M059J (cell line): ENCODE measurements around the gene DCAF10. TPM values are rescaled to one million over a fixed set of nuclear protein-coding genes. Genes with fewer than 3 reads are reported as not detected.
"Not testable (repeated sequence)": the region's sequence is repeated elsewhere in the genome, so short reads cannot be mapped to it uniquely, and the experiment has no call there.

ENCODE experiments used
- DNase-seq: peaks from one replicate; pipeline ENCODE4 v3.0.0-alpha.2; 2012; ENCODE audit warnings: low read depth
- total RNA-seq: library from RNA; depleted of rRNA; stranded (reverse); fragments of >200 nt; shearing (Covaris generic); gene quantifications from 2 replicates; pipeline ENCODE4 v1.2.3, GENCODE V29; 2014; rRNA removed

DCAF10 gene, protein sequence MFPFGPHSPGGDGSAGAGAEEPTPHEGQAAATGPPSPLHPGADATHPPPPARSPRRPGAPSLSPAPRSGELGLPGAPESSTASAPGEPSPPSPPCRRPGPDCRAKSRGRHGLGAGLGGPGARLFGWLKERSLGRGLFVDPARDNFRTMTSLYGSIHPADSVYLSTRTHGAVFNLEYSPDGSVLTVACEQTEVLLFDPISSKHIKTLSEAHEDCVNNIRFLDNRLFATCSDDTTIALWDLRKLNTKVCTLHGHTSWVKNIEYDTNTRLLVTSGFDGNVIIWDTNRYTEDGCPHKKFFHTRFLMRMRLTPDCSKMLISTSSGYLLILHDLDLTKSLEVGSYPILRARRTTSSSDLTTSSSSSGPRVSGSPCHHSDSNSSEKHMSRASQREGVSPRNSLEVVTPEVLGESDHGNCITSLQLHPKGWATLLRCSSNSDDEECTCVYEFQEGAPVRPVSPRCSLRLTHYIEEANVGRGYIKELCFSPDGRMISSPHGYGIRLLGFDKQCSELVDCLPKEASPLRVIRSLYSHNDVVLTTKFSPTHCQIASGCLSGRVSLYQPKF
- 29.3 and 38.5 TPM in 2 replicates for total RNA-seq

DNA sequence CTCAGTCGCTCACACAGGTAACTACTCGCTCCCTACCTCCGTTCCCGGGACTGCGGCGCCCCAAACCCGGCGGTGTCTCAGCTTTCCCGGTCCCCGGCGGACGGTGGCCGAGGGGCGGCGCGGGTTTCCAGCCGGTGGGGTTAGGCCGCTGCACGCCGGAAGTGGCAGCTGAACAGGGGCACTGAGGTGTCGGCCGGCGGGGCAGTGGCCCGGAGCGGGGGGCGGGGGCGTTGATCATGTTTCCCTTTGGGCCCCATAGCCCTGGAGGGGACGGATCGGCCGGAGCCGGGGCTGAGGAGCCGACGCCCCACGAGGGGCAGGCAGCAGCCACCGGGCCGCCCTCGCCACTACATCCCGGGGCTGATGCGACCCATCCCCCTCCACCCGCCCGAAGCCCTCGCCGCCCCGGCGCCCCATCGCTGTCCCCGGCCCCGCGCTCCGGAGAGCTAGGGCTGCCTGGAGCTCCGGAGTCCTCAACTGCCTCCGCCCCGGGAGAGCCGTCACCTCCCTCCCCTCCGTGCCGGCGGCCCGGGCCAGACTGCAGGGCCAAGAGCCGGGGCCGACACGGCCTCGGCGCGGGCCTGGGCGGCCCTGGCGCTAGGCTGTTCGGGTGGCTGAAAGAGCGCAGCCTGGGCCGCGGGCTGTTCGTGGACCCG lies at the start of gene DCAF10:
Gene DCAF10 (plus strand): TSS at position 167 of the 656 bp plus-strand sequence. CDS start 70 bp downstream, at position 237.
- DNase-seq = peak; percentile 79

DNA sequence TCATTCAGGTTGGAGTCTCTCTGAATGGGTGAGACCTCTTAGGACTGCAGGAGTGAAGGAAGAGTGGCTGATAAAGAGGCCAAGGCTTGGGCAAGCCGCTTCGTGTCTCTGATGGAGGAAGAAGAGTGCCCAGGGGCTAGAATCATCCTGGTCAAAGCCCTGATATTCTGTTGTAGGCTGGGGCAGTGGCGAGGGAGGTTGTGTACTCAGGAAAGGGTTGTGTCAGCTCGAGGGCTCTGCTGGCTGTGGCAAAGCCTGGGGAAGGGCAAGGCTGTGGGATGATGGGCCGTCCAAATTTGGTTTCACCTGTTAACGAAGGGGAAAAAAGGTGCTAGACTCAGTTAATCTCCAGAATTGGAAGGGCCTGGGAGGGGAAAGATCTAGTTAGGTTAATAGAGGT lies 49.4 kb upstream of the DCAF10 start:
- no peak for DNase-seq

- DNase-seq = not testable (repeated sequence)
Observed at GRCh38 chr9:37751704-37752103, 48.9 kb upstream of the DCAF10 start.

- not testable (repeated sequence) for DNase-seq
Observed at GRCh38 chr9:37752112-37752511, 48.5 kb upstream of the DCAF10 start.

DNA sequence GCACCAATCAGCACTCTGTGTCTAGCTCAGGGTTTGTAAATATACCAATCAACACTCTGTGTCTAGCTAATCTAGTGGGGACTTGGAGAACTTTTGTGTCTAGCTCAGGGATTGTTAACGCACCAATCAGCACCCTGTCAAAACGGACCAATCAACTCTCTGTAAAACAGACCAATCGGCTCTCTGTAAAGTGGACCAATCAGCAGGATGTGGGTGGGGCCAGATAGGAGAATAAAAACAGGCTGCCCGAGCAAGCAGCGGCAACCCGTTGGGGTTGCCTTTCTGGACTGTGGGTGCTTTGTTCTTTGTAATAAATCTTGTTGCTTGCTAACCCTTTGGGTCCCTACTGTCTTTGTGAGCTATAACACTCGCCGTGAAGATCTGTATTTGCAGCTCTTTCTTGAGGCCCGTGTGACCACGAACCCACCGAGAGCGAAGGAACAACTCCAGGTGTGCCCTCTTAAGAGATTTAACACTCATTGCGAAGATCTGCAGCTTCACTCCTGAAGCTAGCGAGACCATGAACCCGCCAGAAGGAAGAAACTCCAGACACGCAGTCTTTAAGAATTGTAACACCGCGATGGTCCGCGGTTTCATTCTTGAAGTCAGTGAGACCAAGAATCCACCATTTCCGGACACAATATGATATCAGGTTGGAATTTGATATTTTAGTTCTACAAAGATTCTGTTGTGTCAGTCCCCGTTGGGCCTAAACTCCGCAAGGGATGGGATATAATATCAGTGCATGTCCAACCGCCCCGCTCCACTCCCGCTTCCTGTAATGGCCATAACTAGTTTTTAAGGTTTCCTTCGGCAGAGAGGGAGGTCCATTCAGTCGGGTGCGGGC lies 47.7 kb upstream of the DCAF10 start:
- DNase-seq = no peak

DNA sequence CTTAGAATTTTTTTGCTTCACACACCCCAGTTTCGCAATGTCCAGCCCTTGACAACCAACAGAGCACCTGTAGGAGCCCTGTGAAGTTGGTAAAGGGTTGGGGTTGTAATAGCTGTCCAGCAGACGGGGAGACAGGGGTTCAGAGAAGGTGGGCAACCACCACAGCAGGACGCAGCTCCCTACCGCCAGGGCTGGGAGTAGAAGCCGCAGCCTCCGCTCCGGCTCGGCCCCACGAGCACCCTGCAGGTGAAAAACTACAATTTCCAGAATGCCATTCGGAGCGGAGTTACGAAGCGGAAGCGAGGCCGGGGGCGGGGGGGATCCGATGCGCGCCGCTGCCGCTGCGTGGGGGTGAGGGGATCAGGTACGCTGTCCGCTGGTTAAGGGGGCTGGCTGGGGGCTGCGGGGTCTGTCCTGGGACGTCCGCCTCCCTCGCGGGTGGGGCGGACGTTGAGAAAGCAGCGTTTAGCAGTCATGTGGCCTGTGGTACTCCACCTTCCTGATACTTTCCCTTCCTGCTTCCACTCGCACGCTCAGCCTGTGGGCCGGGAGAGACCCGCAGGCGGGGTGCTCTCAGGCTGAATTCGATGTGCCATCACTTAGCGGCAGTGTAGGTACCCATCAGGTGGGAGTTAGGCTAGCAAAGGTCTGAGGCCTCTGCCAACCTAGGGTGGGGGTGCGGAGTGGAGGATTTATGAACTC lies 47.0 kb upstream of the DCAF10 start, which contains the start of gene TRMT10B:
Gene TRMT10B (plus strand): TSS at position 317 of the 702 bp plus-strand sequence. CDS start 8,127 bp downstream, outside the sequence.
- DNase-seq = peak; percentile 72

GRCh38 chr9:37758747-37759146 lies 41.9 kb upstream of the DCAF10 start:
- no peak for DNase-seq

- peak; percentile 60 for DNase-seq
Observed at GRCh38 chr9:37760416-37761161, 40.0 kb upstream of the DCAF10 start.

DNA sequence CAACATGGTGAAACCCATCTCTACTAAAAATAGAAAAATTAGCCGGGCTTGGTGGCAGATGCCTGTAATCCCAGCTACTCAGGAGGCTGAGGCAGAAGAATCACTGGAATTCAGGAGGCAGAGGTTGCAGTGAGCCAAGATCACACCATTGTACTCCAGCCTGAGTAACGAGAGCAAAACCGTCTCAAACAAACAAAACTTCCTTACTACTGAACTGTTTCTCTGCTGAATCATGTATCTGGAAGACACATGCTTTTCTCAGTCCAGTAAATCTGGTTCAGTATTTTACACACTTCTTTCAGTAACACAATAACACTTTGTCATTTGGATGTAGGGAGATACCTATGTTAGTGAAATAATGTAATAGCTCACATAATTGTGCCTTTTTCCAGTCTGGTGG lies 39.1 kb upstream of the DCAF10 start:
- DNase-seq = no peak

DNA sequence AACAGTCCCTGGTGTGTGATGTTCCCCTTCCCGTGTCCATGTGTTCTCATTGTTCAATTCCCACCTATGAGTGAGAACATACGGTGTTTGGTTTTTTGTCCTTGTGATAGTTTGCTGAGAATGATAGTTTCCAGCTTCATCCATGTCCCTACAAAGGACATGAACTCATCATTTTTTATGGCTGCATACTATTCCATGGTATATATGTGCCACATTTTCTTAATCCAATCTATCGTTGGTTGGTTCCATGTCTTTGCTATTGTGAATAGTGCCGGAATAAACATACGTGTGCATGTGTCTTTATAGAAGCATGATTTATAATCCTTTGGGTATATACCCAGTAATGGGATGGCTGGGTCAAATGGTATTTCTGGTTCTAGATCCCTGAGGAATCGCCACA lies 35.3 kb upstream of the DCAF10 start:
- not testable (repeated sequence) for DNase-seq

DNA sequence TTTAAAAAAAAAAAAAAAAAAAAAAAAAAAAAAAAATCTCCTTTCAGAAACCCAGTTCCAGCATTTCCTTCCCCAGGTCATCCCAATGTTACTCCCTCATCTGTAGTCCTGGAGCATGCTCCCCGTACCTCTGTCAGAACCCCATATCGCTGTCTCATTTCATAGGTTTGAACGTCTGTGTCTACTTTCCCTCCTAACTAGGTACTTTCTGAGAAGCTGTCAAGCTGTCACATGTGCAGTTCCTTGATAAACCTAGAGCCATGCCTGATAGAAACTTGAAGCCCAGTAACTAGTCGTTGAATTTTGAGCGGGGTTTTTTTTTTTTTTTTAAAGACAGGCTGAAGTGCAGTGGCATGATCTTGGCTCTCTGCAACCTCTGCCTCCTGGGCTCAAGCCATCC lies 31.3 kb upstream of the DCAF10 start:
- DNase-seq = no peak

- DNase-seq = no peak
Observed at GRCh38 chr9:37769995-37770394, 30.6 kb upstream of the DCAF10 start.

DNA sequence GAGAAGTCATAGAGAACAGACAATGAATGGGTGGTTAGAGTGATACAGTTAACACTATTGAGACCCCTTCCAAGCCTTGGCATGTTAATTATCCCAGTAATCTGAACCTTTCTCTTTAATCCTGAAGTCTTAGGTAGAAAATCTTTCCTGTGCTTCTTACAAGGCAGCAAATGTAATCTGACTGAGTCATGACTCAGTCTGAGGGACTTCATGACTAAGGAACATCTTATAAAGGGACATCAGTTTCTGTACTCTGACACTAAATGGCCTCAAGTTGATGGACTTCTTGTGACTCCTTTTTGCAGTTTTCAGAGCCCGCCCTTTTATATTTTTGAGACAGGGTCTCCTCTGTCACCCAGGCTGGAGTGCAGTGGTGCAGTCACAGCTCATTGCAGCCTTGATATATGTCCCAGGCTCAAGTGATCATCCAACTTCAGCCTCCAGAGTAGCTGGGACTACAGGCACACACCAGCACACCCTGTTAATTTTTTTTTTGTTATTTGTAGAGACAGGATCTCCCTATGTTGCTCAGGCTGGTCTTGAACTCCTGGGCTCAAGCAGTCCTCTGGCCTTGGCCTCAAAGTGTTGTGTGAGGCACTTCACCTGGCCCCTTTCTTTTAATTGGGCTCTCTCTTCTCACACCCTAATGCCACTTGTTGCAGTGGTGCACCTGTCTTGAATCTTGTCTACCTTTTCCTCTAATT lies 25.2 kb upstream of the DCAF10 start:
- peak; percentile 40 for DNase-seq

DNA sequence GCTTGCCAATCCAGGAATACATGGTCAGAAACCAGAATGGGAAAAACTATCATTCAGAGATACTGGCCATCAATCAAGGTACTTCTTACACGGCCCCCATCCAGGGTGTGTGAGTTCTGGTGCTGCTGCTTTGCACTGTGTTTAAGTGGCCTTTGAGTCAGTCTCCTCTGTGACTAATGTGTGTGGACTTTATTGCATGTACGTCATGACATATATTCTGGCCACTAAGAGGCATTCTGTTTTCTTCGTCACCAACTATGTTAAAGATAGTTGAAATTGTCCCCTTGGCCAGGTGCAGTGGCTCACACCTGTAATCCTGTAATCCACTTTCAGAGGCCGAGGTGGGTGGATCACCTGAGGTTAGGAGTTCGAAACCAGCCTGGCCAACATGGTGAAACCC lies 24.3 kb upstream of the DCAF10 start:
- DNase-seq = peak; percentile 35

GRCh38 chr9:37778534-37778933 lies 22.1 kb upstream of the DCAF10 start:
- no peak for DNase-seq

DNA sequence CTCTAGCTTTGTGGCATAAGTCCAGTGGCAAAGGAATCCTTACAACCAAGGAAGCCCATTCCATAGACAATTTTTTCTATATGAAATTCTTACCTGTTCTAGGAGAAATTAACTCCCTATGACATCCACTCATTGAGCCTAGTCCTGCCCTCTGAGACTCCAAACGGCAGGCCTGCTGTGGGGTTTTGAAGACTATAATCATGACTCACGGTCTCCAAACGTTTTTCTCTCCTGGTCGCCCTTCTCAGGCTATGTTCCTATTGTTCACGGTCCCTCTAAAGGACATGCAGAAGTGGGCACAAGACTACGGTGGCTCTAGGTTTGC lies 16.3 kb upstream of the DCAF10 start:
- peak; percentile 50 for DNase-seq

DNA sequence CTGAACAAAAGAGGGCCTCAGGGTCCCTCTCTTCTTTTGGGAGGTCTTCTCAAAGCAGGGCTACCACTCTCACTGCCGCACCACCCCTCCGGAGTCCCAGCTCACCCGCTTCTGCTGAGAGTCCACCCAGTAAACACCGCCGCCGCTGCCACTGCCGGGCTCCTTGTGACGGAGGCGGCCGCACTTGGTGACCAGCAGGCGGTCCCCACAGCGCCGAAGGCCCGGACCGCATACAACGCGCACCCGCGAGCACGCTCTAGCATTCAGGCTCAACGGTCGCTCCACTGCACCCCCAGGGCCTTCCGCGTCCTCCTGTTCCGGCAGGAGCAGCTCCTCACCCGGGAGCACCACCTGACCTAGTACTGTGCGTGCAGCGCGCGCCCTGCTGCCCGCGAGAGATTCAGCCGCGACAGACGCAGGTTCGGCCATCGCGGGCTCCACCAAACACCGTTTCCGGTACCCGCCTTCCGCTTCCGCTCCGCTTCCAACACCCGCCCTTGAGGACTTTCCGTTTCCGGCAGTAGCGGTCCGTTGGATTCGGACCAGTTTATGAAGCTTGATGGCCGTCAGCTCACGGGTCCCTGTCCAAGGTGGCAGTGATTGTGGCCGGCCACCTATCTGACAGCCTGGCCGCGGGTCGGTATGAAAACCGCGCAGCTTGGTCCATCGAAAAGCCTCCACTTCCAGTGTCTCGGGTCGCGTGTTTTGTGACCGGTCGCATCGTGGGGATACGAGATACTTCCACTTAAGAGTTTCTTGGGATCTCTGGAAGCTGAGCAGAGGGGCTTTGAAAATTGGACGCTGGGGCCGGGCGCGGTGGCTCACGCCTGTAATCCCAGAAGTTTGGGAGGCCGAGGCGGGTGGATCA lies 15.7 kb upstream of the DCAF10 start, which contains the start of gene EXOSC3:
Gene EXOSC3 (minus strand): TSS at position 449 of the 868 bp plus-strand sequence. CDS start 20 bp downstream, at position 429.
- DNase-seq = peak; percentile 95

- no peak for DNase-seq
Observed at GRCh38 chr9:37787059-37787458, 13.5 kb upstream of the DCAF10 start.

DNA sequence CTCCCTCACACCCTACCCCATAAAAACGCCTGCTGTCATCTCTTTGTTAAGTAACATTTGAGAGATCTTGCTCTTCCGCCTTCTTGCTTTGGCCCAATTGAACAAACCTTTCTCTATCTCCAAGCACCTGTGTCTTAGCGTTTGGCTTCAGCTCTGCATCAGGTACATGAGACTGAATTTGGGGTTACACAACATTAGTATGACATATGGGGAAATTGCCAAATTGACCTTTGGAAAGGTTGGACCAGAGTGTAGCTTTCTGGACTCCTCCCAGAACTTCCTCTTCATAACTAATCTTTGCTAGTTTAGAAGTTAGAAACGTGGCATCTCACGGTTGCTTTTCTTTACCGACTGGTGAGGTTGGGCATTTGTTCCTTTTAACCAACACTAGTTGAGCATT lies 12.3 kb upstream of the DCAF10 start:
- DNase-seq = no peak
